Measurements from ENCODE around the gene INPP4B. TPM values are rescaled to one million over a fixed set of nuclear protein-coding genes. Genes with fewer than 3 reads are reported as not detected.

The INPP4B gene
- total RNA-seq, 1 experiment from 2014 or later, result 0.07 TPM

DNA sequence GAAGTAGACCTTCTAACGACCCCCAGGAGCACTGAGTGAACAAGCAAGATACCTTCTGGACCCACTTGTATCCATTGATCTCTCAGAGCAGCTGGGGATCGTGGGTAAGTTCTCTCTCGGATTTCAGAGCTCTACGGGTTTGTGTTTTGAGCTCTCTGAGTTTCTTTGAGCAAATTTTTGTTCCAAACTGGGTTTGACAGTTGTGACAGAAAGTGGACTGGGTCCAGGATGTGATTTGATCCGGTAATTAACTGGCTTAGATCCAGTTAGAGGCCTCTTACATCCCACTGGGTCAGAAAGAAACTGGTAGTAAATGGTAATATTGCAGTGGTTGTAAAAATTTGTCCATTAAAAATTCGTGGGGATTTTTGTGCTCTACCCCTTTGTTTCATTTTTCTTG, 459.2 kb downstream of the INPP4B start:
- Histone ChIP-seq H3K18ac (ENCODE audit: insufficient read length, low read depth, low read length) (no peak overlapping the region), H2BK12ac (ENCODE audit: insufficient read length, low read depth, low read length) (no peak overlapping the region), H3K23me2 (ENCODE audit: insufficient read length, low read depth, low read length, poor library complexity, severe bottlenecking) (no peaks in the 10 kb centered on the region), H3T11ph (ENCODE audit: low read length) (no peak overlapping the region), H2BK20ac (ENCODE audit: low read depth, low read length, poor library complexity, severe bottlenecking) (no peak overlapping the region), H2AFZ (ENCODE audit: low read length) (no peak overlapping the region), H3K27me3 (ENCODE audit: insufficient read depth, low read length) (no peaks in the 10 kb centered on the region), H3K4me2 (ENCODE audit: insufficient read depth, insufficient read length, low read length) (no peak overlapping the region), H2BK5ac (ENCODE audit: insufficient read length, low read length) (no peak overlapping the region), H3K79me1 (ENCODE audit: insufficient read depth, low read depth, low read length, poor library complexity, severe bottlenecking) (no peaks in the 10 kb centered on the region), H3K56ac (ENCODE audit: insufficient read length, low read depth, low read length) (no peak overlapping the region), H3K4me1 (ENCODE audit: insufficient read depth, low read length) (no peaks in the 10 kb centered on the region), H4K5ac (ENCODE audit: insufficient read length, low read depth, low read length) (no peak overlapping the region), H3K79me2 (ENCODE audit: insufficient read depth, low read length) (no peaks in the 10 kb centered on the region), H3K9ac (ENCODE audit: extremely low read depth, insufficient read length, low read length) (no peak overlapping the region), H2BK120ac (ENCODE audit: low read depth, low read length, poor library complexity, severe bottlenecking) (no peak overlapping the region), H4K8ac (replicated peaks; ENCODE audit: insufficient read length, low read depth, low read length) (no peak overlapping the region), H3K9me3 (ENCODE audit: control insufficient read depth, low read depth, low read length) (no peaks in the 10 kb centered on the region), H3K4ac (ENCODE audit: low read depth, low read length) (no peak overlapping the region), H3K27ac (ENCODE audit: insufficient read length, low read depth, low read length) (no peak overlapping the region), H2BK15ac (ENCODE audit: low read depth, low read length) (no peak overlapping the region), H2AK5ac (ENCODE audit: insufficient read length, low read length) (no peak overlapping the region), H3K14ac (ENCODE audit: insufficient read depth, low read length) (no peak overlapping the region), H4K91ac (ENCODE audit: insufficient read length, low read depth, low read length) (no peak overlapping the region), H4K20me1 (ENCODE audit: control insufficient read depth, insufficient read depth, insufficient read length) (no peaks in the 10 kb centered on the region), H3K23ac (ENCODE audit: insufficient read length, low read depth, low read length) (no peak overlapping the region)
- Mint-ChIP-seq H3K4me3 (no peak overlapping the region), H3K27ac (no peak overlapping the region), H3K9me3 (no peaks in the 10 kb centered on the region), H3K27me3 (ENCODE audit: low read depth) (no peaks in the 10 kb centered on the region), H3K36me3 (ENCODE audit: insufficient read depth in 1 of 3, low read depth in 3 of 3) (no peaks in the 10 kb centered on the region), H3K4me1 (no peaks in the 10 kb centered on the region)
- no peak for DNase-seq
- no CpG with 5 or more reads among the region's 6 CpGs for WGBS (ENCODE audit: extremely low coverage, insufficient read length, low lambda C conversion rate)
- TF ChIP-seq, protein P1, sequence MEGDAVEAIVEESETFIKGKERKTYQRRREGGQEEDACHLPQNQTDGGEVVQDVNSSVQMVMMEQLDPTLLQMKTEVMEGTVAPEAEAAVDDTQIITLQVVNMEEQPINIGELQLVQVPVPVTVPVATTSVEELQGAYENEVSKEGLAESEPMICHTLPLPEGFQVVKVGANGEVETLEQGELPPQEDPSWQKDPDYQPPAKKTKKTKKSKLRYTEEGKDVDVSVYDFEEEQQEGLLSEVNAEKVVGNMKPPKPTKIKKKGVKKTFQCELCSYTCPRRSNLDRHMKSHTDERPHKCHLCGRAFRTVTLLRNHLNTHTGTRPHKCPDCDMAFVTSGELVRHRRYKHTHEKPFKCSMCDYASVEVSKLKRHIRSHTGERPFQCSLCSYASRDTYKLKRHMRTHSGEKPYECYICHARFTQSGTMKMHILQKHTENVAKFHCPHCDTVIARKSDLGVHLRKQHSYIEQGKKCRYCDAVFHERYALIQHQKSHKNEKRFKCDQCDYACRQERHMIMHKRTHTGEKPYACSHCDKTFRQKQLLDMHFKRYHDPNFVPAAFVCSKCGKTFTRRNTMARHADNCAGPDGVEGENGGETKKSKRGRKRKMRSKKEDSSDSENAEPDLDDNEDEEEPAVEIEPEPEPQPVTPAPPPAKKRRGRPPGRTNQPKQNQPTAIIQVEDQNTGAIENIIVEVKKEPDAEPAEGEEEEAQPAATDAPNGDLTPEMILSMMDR (conservative IDR thresholded peaks at IDR 0.05), result no peak

Measured in H9 (cell line).